HEK293 (cell line): Measurements from ENCODE around the gene AGPAT1.

Experiments
- CTCF ChIA-PET: fragments of 350-600 bp; formaldehyde crosslinking; extraction: SDS; loops from one replicate; lab custom pipeline; 2021; ENCODE audit warnings: antibody characterized with exemption; lab: Yijun Ruan, JAX
- POLR2A ChIA-PET: fragments of 300-600 bp; formaldehyde crosslinking; extraction: SDS; loops from one replicate; lab custom pipeline; 2020; ENCODE audit warnings: antibody characterized with exemption, inconsistent platforms; lab: Yijun Ruan, JAX
- H3K27ac ChIP-seq: fragments of 200-500 bp; sonication (Bioruptor generic); 2 replicates; pipeline ENCODE4 v1.5.1; 2014; ENCODE audit warnings: low read depth, low read length, control low read depth, inconsistent platforms; ENCODE audit errors: extremely low read depth
- H3K36me3 ChIP-seq, 2 experiments: fragments of 200-500 bp in 1 of 2; sonication (Bioruptor generic) in 1 of 2; 1 replicate in 1 of 2; 2 replicates in 1 of 2; pipeline ENCODE4 v1.5.1; 2014 to 2017; ENCODE audit warnings: inconsistent platforms in 2 of 2, low read length in 2 of 2; ENCODE audit not compliant: control insufficient read depth in 2 of 2, insufficient read depth in 1 of 2
- H3K4me1 ChIP-seq: fragments of 200-500 bp; sonication (Bioruptor generic); 2 replicates; pipeline ENCODE4 v1.5.1; 2014; ENCODE audit warnings: mild to moderate bottlenecking, low read length, inconsistent platforms; ENCODE audit not compliant: control insufficient read depth, insufficient read depth
- H3K4me3 ChIP-seq: 2 replicates; pipeline ENCODE4 v1.5.1; 2011; ENCODE audit warnings: low read depth, mild to moderate bottlenecking, control low read depth, low read length, moderate library complexity
- H3K9me3 ChIP-seq: fragments of 200-500 bp; sonication (Bioruptor generic); 2 replicates; pipeline ENCODE4 v1.5.1; 2014; ENCODE audit warnings: low read depth, low read length, inconsistent platforms; ENCODE audit not compliant: control insufficient read depth, insufficient read depth
- ELK4 ChIP-seq: IDR thresholded peaks from 2 replicates; pipeline ENCODE4 v1.6.1; 2011; ENCODE audit warnings: mild to moderate bottlenecking, low read depth, low read length, borderline replicate concordance
- KLF17 ChIP-seq: fragments of 450-650 bp; formaldehyde crosslinking; IDR thresholded peaks from 2 replicates; pipeline ENCODE4 v1.5.1; 2016; ENCODE audit warnings: missing biosample characterization, missing genetic modification characterization
- PRDM6 ChIP-seq: fragments of 450-650 bp; formaldehyde crosslinking; IDR thresholded peaks from 2 replicates; pipeline ENCODE4 v1.5.1; 2017; ENCODE audit warnings: missing biosample characterization, missing genetic modification characterization
- SALL2 ChIP-seq: fragments of 450-650 bp; formaldehyde crosslinking; IDR thresholded peaks from 2 replicates; pipeline ENCODE4 v1.5.0; 2017; ENCODE audit warnings: missing biosample characterization, mild to moderate bottlenecking, missing genetic modification characterization, borderline replicate concordance
- SETDB1 ChIP-seq: IDR thresholded peaks from one replicate; pipeline ENCODE4 v1.6.1; 2017; ENCODE audit warnings: mild to moderate bottlenecking, low read length, moderate library complexity, mixed read lengths; ENCODE audit not compliant: insufficient read length
- ZBTB17 ChIP-seq: fragments of 450-650 bp; formaldehyde crosslinking; IDR thresholded peaks from 2 replicates; pipeline ENCODE4 v1.5.1; 2016; ENCODE audit warnings: missing biosample characterization, missing genetic modification characterization
- ZBTB21 ChIP-seq: fragments of 450-650 bp; formaldehyde crosslinking; IDR thresholded peaks from 2 replicates; pipeline ENCODE4 v1.5.1; 2017; ENCODE audit warnings: missing biosample characterization, missing genetic modification characterization
- ZFHX2 ChIP-seq: fragments of 450-650 bp; formaldehyde crosslinking; conservative IDR thresholded peaks from 2 replicates; pipeline ENCODE4 v1.5.1; 2016; ENCODE audit warnings: missing biosample characterization, missing genetic modification characterization
- ZNF10 ChIP-seq: fragments of 450-650 bp; formaldehyde crosslinking; IDR thresholded peaks from 2 replicates; pipeline ENCODE4 v1.5.1; 2017; ENCODE audit warnings: missing biosample characterization, missing genetic modification characterization
- ZNF138 ChIP-seq: fragments of 450-650 bp; formaldehyde crosslinking; IDR thresholded peaks from 2 replicates; pipeline ENCODE4 v1.5.1; 2016; ENCODE audit warnings: missing biosample characterization, missing genetic modification characterization, borderline replicate concordance
- ZNF140 ChIP-seq: fragments of 450-650 bp; formaldehyde crosslinking; IDR thresholded peaks from 2 replicates; pipeline ENCODE4 v1.5.1; 2016; ENCODE audit warnings: missing biosample characterization, missing genetic modification characterization
- ZNF26 ChIP-seq: fragments of 450-650 bp; formaldehyde crosslinking; IDR thresholded peaks from 2 replicates; pipeline ENCODE4 v1.5.1; 2016; ENCODE audit warnings: missing biosample characterization, missing genetic modification characterization
- ZNF335 ChIP-seq: fragments of 450-650 bp; formaldehyde crosslinking; conservative IDR thresholded peaks from 2 replicates; pipeline ENCODE4 v1.5.1; 2016; ENCODE audit warnings: missing biosample characterization, missing genetic modification characterization
- ZNF366 ChIP-seq: fragments of 450-650 bp; formaldehyde crosslinking; conservative IDR thresholded peaks from 2 replicates; pipeline ENCODE4 v1.5.1; 2016; ENCODE audit warnings: missing biosample characterization, missing genetic modification characterization
- ZNF394 ChIP-seq: fragments of 450-650 bp; formaldehyde crosslinking; IDR thresholded peaks from 2 replicates; pipeline ENCODE4 v1.5.1; 2016; ENCODE audit warnings: missing biosample characterization, missing genetic modification characterization, mild to moderate bottlenecking, moderate library complexity, borderline replicate concordance
- ZNF426 ChIP-seq: fragments of 450-650 bp; formaldehyde crosslinking; IDR thresholded peaks from 2 replicates; pipeline ENCODE4 v1.5.1; 2017; ENCODE audit warnings: missing biosample characterization, missing genetic modification characterization, mild to moderate bottlenecking, inconsistent platforms, moderate library complexity
- ZNF501 ChIP-seq: fragments of 450-650 bp; formaldehyde crosslinking; IDR thresholded peaks from 2 replicates; pipeline ENCODE4 v1.5.1; 2016; ENCODE audit warnings: missing biosample characterization, missing genetic modification characterization
- ZNF514 ChIP-seq: fragments of 450-650 bp; formaldehyde crosslinking; IDR thresholded peaks from 2 replicates; pipeline ENCODE4 v1.5.1; 2016; ENCODE audit warnings: missing biosample characterization, missing genetic modification characterization
- ZNF529 ChIP-seq: fragments of 450-650 bp; formaldehyde crosslinking; IDR thresholded peaks from 2 replicates; pipeline ENCODE4 v1.5.1; 2017; ENCODE audit warnings: missing genetic modification characterization, missing biosample characterization; ENCODE audit not compliant: insufficient replicate concordance
- ZNF560 ChIP-seq: fragments of 450-650 bp; formaldehyde crosslinking; IDR thresholded peaks from 2 replicates; pipeline ENCODE4 v1.5.1; 2017; ENCODE audit warnings: missing biosample characterization, missing genetic modification characterization, borderline replicate concordance
- ZNF561 ChIP-seq: fragments of 450-650 bp; IDR thresholded peaks from 2 replicates; pipeline ENCODE4 v1.5.1; 2018; ENCODE audit warnings: missing biosample characterization, missing genetic modification characterization, borderline replicate concordance
- ZNF621 ChIP-seq: fragments of 450-650 bp; formaldehyde crosslinking; IDR thresholded peaks from 2 replicates; pipeline ENCODE4 v1.5.1; 2017; ENCODE audit warnings: missing biosample characterization, missing genetic modification characterization
- ZNF624 ChIP-seq: fragments of 450-650 bp; formaldehyde crosslinking; IDR thresholded peaks from 2 replicates; pipeline ENCODE4 v1.5.1; 2017; ENCODE audit warnings: missing biosample characterization, missing genetic modification characterization
- ZNF639 ChIP-seq: fragments of 450-650 bp; formaldehyde crosslinking; IDR thresholded peaks from 2 replicates; pipeline ENCODE4 v1.5.1; 2016; ENCODE audit warnings: missing biosample characterization, missing genetic modification characterization
- ZNF791 ChIP-seq: fragments of 450-650 bp; formaldehyde crosslinking; IDR thresholded peaks from 2 replicates; pipeline ENCODE4 v1.5.1; 2016; ENCODE audit warnings: missing biosample characterization, missing genetic modification characterization

AGPAT1 gene

GRCh38 chr6:32163559-32164258 is 12.2 kb downstream of the AGPAT1 start (continued):
- no peak for TF ChIP-seq ZNF394
- TF ChIP-seq ZNF561 (tag by site-specific recombination), result no peak
- no peak for TF ChIP-seq ZNF639 (tag by site-specific recombination)
- TF ChIP-seq ZBTB17 (tag by site-specific recombination), result no peak
- TF ChIP-seq ZFHX2 (tag by site-specific recombination), result no peak
- no peak for TF ChIP-seq KLF17 (tag by site-specific recombination)
- TF ChIP-seq ZNF791, result no peak
- no peak for TF ChIP-seq ZNF624 (tag by site-specific recombination)
- TF ChIP-seq ZNF140, result no peak
- no peak for TF ChIP-seq ZNF621 (tag by site-specific recombination)
- TF ChIP-seq ZNF560 (tag by site-specific recombination), result no peak
- TF ChIP-seq, all 188 proteins: peak for 0

GRCh38 chr6:32158052-32158451 is 17.8 kb downstream of the AGPAT1 start:
- TF ChIP-seq ZNF529 (tag by site-specific recombination) (peak; percentile 100), ZNF10 (no peak), ZNF514 (tag by site-specific recombination) (no peak), ZNF335 (tag by site-specific recombination) (no peak), ZNF791 (no peak)
- no peaks in the 10 kb centered on the region for H3K4me1 ChIP-seq
- H3K27ac ChIP-seq, result no peak overlapping the region
- no peak overlapping the region for H3K4me3 ChIP-seq
- H3K9me3 ChIP-seq, result no peaks in the 10 kb centered on the region
- CTCF ChIA-PET, result interaction anchor here (0.6 to 1.4 kb wide), 4 partner anchors 25 to 39 kb away, joined by 3 to 5 read pairs (median 3); no protein-coding TSS in a partner anchor
- POLR2A ChIA-PET, result interaction anchor here (1.1 to 1.4 kb wide), 3 partner anchors 30 to 82 kb away, joined by 3 to 5 read pairs (median 4); partner anchors contain the start of gene ATF6B
- H3K36me3 ChIP-seq, result peaks cover 29 to 54% of the 10 kb centered on the region in 2 experiments

- Histone ChIP-seq H3K36me3 (peaks cover 28 to 43% of the 10 kb centered on the region in 2 experiments), H3K4me3 (no peak overlapping the region), H3K9me3 (no peaks in the 10 kb centered on the region), H3K27ac (no peak overlapping the region), H3K4me1 (peaks cover 7% of the 10 kb centered on the region; the same call in 1 of the 2 replicates)
- ChIA-PET CTCF (interaction anchor here (1.8 kb wide), 1 partner anchor 39 kb away, joined by 6 read pairs; no protein-coding TSS in a partner anchor), POLR2A (no interaction called here)
- TF ChIP-seq ZNF426, result no peak
- no peak for TF ChIP-seq ELK4
- TF ChIP-seq ZNF138 (tag by site-specific recombination), result no peak
- TF ChIP-seq PRDM6 (tag by site-specific recombination), result no peak
- TF ChIP-seq SALL2 (tag by site-specific recombination), result no peak
- no peak for TF ChIP-seq SETDB1
- no peak for TF ChIP-seq ZNF560 (tag by site-specific recombination)
- TF ChIP-seq ZNF26 (tag by site-specific recombination), result no peak
- no peak for TF ChIP-seq ZNF501 (tag by site-specific recombination)
- TF ChIP-seq ZBTB21 (tag by site-specific recombination), result no peak
- no peak for TF ChIP-seq ZNF366 (tag by site-specific recombination)
These were observed 19.0 kb downstream of the AGPAT1 start for GRCh38 chr6:32156891-32157290.
